ENCODE results near the gene CD7. TPM values are rescaled to one million over a fixed set of nuclear protein-coding genes. Genes with fewer than 3 reads are reported as not detected.

CD7 gene
- total and polyA plus RNA-seq, 9 of the 15 experiments (the other 6 are each of a cell fraction or from before 2014, with no cell fraction given), result 0.21 to 0.35 TPM; not detected in 7

- TF ChIP-seq ZNF740 (CRISPR knock-in tag; IDR thresholded peaks at IDR 0.05) (peak; percentile 16), ZNF740 (tag; IDR thresholded peaks at IDR 0.05) (no peak), ZNF707 (CRISPR knock-in tag; conservative IDR thresholded peaks at IDR 0.05) (no peak), KDM5B (IDR thresholded peaks at IDR 0.05; ENCODE audit: insufficient replicate concordance, low read depth, low read length) (peak; percentile 60), RB1 (IDR thresholded peaks at IDR 0.05; ENCODE audit: low read depth) (no peak), ZC3H11A (IDR thresholded peaks at IDR 0.05; ENCODE audit: low read depth, low read length) (no peak), ZC3H4 (CRISPR knock-in tag; IDR thresholded peaks at IDR 0.05; ENCODE audit: borderline replicate concordance) (peak; percentile 49; the same call in 1 of the 2 replicates), KLF16 (IDR thresholded peaks at IDR 0.05) (no peak), EHMT2 (IDR thresholded peaks at IDR 0.05) (no peak), ZBTB2 (IDR thresholded peaks at IDR 0.05) (peak; percentile 20; the same call in 1 of the 2 replicates), ZNF282 (CRISPR knock-in tag; IDR thresholded peaks at IDR 0.05) (no peak), SMAD2 (IDR thresholded peaks at IDR 0.05; ENCODE audit: low read depth, low read length) (no peak), AFF4 (CRISPR knock-in tag; IDR thresholded peaks at IDR 0.05) (no peak), CBFA2T2 (conservative IDR thresholded peaks at IDR 0.05) (no peak), ZBTB49 (CRISPR knock-in tag; IDR thresholded peaks at IDR 0.05; ENCODE audit: borderline replicate concordance) (no peak), TSC22D4 (tag; IDR thresholded peaks at IDR 0.05) (no peak), ELK1 (CRISPR knock-in tag; IDR thresholded peaks at IDR 0.05) (no peak)
Measured at GRCh38 chr17:82344175-82344907, 26.9 kb upstream of the CD7 start (continued).

Data from K562 (cell line).